ENCODE data around the gene RAB42.

RAB42 gene

DNA sequence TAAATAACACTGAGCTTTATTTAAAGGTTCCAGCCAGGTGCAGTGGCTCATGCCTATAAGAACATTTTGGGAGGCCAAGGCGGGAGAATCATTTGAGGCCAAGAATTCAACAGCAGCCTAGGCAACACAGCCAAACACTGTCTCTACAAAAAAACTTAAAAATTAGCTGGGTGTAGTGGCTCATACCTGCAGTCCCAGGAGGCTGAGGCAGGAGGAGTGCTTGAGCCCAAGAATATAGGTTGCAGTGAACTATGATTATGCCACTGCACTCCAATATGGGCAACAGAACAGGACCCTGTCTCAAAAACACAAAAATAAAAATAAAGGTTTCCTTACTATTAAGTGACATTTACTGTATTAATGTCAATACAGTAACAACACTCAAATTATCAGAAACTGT, 48.7 kb downstream of the RAB42 start:
- no peak for DNase-seq (ENCODE audit: low read depth)
- TF ChIP-seq, protein P1, sequence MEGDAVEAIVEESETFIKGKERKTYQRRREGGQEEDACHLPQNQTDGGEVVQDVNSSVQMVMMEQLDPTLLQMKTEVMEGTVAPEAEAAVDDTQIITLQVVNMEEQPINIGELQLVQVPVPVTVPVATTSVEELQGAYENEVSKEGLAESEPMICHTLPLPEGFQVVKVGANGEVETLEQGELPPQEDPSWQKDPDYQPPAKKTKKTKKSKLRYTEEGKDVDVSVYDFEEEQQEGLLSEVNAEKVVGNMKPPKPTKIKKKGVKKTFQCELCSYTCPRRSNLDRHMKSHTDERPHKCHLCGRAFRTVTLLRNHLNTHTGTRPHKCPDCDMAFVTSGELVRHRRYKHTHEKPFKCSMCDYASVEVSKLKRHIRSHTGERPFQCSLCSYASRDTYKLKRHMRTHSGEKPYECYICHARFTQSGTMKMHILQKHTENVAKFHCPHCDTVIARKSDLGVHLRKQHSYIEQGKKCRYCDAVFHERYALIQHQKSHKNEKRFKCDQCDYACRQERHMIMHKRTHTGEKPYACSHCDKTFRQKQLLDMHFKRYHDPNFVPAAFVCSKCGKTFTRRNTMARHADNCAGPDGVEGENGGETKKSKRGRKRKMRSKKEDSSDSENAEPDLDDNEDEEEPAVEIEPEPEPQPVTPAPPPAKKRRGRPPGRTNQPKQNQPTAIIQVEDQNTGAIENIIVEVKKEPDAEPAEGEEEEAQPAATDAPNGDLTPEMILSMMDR (IDR thresholded peaks at IDR 0.05; ENCODE audit: low read depth, low read length, missing control alignments) = peak; percentile 52
- no peak overlapping the region for H3K4me3 ChIP-seq (ENCODE audit: low read depth, low read length)

DNA sequence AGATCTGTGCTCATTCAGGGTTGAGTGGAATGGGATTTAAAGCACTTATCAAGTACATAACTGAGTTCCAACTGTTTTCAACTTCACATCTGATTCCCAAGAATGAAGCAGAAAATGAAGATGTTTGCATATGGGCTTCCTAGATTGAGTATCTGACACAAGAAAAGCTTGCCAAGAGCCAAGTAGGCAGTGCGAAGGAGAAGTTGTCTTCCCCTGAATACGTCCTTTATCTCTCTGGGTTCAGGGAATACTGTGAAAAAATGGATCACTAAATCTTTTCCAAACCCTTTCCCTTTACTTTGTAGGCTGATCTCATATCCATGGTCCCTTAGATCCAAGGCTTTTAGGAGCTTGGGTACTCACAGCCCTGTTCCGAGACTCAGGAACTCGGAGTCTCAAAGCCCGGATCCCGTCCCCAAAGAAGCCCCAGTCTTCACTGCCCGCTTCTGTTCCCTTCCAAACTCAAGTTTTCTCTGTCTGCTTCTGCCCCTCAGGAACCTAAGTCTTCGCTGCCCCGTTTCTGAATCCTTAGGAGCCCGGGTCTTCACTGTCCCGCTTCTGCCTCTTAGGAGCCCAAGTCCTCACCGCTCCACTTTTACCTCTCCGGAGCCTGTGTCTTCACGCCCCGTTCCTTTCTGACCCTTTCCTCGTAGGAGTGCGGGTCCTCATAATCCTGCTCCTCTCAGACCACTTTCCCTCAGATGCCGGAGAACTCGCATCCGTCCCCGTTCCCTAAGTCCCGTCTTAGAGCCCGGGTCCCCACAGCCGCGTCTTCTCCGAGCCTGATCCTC, 50.2 kb downstream of the RAB42 start:
- TF ChIP-seq, protein P1 (IDR thresholded peaks at IDR 0.05; ENCODE audit: low read depth, low read length, missing control alignments) = no peak
- DNase-seq (ENCODE audit: low read depth) = no peak
- peak overlapping the region; percentile 91 for H3K4me3 ChIP-seq (ENCODE audit: low read depth, low read length)

DNA sequence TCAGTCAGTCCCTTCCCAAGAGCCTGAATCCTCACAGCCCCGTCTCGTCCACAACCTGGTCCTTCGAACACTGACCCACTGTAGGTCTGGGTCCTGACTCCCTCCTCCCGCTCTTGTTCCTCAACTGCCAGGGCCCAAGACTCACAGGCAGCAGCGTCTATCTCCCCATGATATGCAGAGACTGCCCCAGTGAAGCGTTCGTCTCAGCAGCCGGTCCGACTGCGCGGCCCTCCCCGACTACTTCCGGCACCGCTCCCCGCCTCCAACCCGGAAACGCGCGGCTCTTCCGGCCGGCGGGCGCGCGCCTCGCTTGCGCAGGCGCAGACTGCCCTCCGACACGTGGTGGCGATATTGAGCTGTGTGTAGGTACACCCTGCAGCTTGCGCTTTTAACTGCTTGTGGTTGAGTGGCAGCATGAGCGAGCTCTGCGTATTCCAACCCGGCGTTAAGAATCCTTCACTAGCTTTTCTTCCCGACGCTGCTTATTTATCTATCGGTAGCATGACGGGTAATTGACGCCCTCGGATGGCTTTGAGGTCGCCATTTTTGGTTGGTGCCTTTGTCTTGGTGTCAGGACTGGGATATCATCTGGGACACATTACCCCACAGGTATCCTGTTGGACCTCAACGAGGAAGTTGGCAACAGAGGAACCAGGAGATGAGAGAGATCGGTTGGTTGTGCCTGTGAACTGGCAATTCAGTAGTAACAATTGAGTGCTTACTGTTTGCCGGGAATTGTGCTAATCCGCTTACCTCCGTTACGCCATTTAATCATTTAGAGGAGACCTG, 51.0 kb downstream of the RAB42 start, which contains the start of gene TAF12:
TSS of gene TAF12 (minus strand) at position 221 of the 789 bp plus-strand sequence. CDS start 20,986 bp downstream, outside the sequence.
- peak; percentile 89 for DNase-seq (ENCODE audit: low read depth)
- TF ChIP-seq, protein P1 (IDR thresholded peaks at IDR 0.05; ENCODE audit: low read depth, low read length, missing control alignments) = peak; percentile 47
- peak within 1 kb of the TSS; percentile 91 for H3K4me3 ChIP-seq (ENCODE audit: low read depth, low read length)

DNA sequence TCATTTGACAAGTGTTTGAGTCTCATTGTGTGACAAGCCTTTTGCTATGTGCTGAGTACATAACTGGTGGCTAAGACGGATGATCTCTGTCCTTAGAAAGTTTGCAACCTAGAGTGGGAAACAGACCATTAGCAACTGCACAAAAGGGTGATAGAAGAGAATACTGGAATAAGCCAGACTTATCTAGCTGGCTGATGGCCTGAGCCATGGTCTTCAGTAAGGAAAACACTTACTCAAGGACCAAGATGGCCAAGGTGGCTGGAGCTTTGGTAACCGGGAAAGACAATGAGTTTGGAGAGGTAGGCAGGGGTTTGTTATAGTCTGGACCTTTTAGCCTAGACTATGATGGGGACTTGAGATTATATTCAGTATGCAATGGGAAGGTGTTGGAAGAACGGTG, 52.4 kb downstream of the RAB42 start:
- H3K4me3 ChIP-seq (ENCODE audit: low read depth, low read length) = peak overlapping the region; percentile 91
- DNase-seq (ENCODE audit: low read depth) = no peak
- TF ChIP-seq, protein P1 (IDR thresholded peaks at IDR 0.05; ENCODE audit: low read depth, low read length, missing control alignments) = no peak
